Mesenteric fat pad (tissue), 1 donor: Measurements from ENCODE around the gene ULK3. TPM values are rescaled to one million over a fixed set of nuclear protein-coding genes. Genes with fewer than 3 reads are reported as not detected.

Source experiments
- DNase-seq: peaks from one replicate; pipeline ENCODE4 v3.0.0-alpha.2; 2020; ENCODE audit warnings: low spot score
- total RNA-seq: library from RNA; stranded (reverse); fragmentation: NEBNext Ultra II Directional; extraction: Animal tissue kit (Norgen Biotek cat#: 25700); gene quantifications from one replicate; pipeline ENCODE4 v1.2.1, GENCODE V29; 2021
- donor health status: DM: yes; HTN: yes; CAD: no.

Gene ULK3
- total RNA-seq, 1 donor from 2014 or later = 31.5 TPM

GRCh38 chr15:74823324-74823723, 19.6 kb downstream of the ULK3 start:
- DNase-seq = no peak

DNA sequence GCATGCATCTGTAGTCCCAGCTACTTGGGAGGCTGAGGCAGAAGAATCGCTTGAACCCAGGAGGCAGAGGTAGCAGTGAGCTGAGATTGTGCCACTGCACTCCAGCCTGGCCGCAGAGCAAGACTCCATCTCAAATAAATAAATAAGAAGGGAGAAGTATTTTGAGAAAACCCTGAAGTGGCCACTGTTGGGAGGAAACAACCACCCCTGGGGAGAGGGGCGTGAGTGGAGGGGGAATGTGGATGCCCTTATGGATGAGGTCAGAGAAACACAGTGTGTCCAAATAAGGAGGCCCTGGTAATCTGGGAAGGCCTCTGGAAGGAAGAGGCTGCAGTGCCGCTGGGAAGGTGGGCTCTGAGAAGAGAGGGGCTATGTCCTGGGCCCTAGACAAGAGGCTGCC, 20.7 kb downstream of the ULK3 start:
- no peak for DNase-seq

DNA sequence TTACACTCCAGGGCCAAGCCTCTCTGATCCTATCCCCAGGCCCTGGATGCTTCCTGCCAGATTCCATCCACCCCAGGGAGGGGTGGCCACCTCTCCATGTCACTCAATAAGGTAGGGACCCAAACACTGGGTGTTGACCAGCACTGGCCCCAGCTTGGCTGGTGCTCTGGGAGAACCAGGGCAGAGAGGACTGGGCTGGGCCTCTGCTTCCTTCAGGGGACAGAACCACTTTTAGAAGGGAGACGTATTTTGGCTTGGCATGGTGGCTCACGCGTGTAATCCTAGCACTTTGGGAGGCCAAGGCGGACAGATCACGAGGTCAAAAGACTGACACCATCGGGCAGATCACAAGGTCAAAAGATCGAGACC, 21.2 kb downstream of the ULK3 start:
- DNase-seq = no peak

GRCh38 chr15:74821091-74821789, 21.7 kb downstream of the ULK3 start:
- no peak for DNase-seq

DNA sequence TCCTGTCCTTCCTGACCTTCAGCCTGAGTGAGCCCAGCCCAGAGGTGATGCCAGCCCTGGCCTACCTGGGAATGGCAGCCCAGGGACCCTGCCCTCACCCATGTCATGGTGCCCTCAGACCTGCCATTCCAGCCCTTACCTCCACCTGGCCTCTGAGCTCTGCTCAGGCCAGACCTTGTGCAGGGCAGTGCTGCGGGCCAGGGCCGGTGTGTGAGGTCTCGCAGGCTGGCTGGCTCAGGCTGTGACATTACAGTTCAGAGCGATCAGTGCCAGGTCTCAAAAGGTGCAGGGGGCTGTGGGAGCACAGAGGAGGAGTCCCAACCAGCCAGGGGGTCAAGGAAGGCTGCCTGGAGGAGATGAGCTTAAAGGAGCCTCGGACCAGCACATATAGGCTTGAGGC, 22.9 kb downstream of the ULK3 start:
- DNase-seq = no peak

DNA sequence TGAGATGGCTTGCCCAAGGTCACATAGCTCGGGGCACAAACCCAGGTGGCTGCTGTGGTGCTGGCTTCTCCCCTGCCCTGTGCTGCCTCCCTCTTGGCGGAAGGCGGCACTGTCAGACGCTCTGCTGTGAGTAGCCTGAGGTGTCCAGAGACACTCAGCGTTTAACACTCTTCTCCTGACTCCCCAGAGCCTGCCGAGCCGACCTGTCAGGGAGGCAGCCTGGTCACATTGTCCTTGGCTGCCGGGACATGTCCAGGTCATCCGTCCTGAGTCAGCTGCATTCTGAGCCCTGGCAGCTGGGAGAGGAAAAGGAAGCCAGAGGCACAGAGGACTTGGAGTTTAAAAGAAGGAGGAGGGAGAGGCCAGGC, 25.6 kb downstream of the ULK3 start:
- no peak for DNase-seq

DNA sequence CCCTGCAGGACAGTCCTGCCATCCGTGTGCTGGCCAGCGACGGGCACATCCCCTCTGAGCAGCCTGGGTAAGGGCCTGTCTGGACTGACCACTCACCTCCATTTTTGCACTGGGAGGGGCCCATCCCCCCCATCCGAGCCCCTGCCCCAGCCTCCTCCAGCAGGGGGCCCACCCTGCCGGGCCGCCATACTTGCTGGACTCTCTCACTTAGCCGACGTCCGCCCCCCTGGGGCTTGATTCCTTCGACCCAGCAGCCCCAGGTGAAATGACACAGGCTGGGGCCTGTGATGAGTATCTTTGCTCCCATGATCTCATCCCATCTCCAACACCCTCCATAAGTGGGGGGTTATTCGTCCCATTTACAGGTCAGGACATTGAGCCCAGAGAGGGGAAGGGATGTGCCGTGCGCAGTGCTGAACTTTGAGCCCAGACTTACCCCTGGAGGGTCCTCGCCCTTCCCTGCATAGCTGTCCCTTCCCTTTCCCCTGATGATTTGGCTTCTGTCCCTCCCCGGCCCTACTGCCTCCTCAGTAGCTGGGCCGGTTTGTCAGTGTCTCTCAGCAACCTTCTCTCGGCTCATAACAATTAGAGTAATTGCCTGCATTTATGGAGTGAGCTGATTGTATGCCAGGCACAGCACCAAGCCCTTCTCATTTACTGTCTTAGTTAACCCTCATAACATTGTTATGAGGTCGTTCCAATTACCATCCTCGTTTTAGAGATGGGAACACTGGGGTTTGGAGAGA, 26.2 kb downstream of the ULK3 start:
- no peak for DNase-seq

- DNase-seq = no peak
Observed at GRCh38 chr15:74815961-74816360, 27.0 kb downstream of the ULK3 start.

DNA sequence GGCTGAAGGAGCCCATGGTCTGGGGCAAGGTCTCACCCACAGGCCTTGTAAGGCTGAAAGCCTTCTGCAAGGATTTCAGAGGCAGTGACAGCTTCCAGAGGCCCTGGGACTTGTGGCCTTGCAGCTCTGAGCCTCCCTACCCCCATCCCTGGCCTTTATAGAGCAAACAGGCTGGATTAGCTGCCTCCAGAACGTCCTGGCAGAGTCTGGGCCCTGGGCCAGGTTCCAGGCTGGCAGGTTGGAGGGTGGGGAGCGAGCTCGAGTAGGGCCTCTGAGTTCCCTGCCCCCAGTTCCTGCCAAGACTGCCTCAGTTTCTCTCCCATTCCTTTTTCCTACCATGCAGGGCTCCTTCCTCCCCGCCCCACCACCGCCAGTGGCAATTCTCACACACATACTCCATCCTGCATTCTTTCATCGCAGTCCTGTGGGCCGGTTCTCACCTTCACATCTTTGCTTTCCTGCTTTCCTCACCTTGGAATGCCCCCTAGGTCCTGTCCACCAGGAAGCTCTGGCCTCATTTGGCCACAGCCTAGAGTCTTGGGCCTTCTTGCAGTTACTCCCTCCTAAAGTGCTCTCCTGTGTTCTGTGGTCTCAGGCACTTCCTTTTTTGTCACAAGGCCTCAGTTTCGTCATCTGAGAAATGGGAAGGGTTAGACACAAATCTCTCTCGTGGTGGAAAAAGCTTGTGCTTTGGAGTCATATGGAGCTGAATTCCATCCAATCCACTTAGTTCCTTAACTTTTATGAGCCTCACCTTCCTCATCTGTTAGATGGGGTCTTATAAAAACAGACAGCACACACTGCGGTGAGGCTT, 27.6 kb downstream of the ULK3 start:
- DNase-seq = no peak

GRCh38 chr15:74812533-74812932, 30.4 kb downstream of the ULK3 start, which contains the start of gene LMAN1L:
TSS of gene LMAN1L (plus strand) at chr15:74812835. CDS start at chr15:74812855, 20 bp downstream.
- no peak for DNase-seq

GRCh38 chr15:74809956-74810355, 33.0 kb downstream of the ULK3 start:
- DNase-seq = no peak

DNA sequence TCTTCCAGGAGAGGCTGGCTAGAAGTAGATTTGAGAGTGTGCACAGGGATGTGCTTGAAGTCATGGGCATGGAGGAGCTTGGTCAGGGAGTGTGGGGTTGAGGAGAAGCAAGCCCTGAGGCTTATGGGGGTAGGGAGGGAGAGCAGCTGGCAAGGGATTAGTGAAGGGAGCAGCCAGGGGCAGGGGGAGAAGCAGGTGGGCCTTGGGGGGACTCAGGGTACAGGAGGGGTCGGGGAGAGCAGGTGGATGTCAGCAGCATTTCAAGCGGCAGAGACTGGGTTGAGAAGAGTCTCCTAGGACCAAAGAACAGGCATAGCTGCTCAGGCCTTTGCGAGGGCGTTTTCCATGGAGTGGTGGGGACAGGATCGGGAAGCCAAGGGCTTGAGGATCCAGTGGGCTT, 33.7 kb downstream of the ULK3 start:
- no peak for DNase-seq

- no peak for DNase-seq
Observed at GRCh38 chr15:74808840-74809229, 34.1 kb downstream of the ULK3 start.

- DNase-seq = no peak
Observed at GRCh38 chr15:74808078-74808839, 34.7 kb downstream of the ULK3 start.

DNA sequence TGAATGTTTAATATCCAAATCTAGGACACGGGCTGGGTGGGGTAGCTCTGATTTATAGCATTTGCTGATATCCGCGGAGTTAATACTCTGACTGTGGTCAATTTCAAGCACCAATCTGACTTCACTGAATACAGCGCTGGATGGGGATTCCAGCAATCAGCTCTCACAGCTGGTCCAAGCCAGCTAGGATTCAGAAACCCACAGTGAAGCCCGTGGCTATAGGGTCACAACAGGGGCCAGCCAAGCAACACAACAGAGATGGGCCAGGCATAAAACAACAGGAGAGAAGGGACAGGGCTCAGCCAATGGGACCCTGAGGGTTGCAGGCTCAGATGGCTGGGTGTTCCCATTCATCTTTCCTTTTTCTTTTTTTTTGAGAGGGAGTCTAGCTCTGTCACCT, 35.7 kb downstream of the ULK3 start:
- no peak for DNase-seq

GRCh38 chr15:74804935-74805334, 38.0 kb downstream of the ULK3 start:
- DNase-seq = no peak

- no peak for DNase-seq
Observed at GRCh38 chr15:74802862-74803447, 40.0 kb downstream of the ULK3 start.

GRCh38 chr15:74802290-74802689, 40.7 kb downstream of the ULK3 start:
- DNase-seq = no peak

GRCh38 chr15:74801311-74801997, 41.5 kb downstream of the ULK3 start:
- no peak for DNase-seq

- no peak for DNase-seq
Observed at GRCh38 chr15:74800559-74801094, 42.3 kb downstream of the ULK3 start.
